ENCODE measurements around the gene COBLL1.

The COBLL1 gene

GRCh38 chr2:164756773-164757172 lies 84.8 kb downstream of the COBLL1 start:
- TF ChIP-seq POU2F2 (IDR thresholded peaks at IDR 0.05; ENCODE audit: low read depth, low read length) (no peak), PAX5 (IDR thresholded peaks at IDR 0.05; ENCODE audit: insufficient read depth, low read length, severe bottlenecking) (no peak), SPI1 (IDR thresholded peaks at IDR 0.05; ENCODE audit: low read depth, low read length) (no peak), TAF1 (IDR thresholded peaks at IDR 0.05; ENCODE audit: low read depth, low read length) (no peak), POLR2A (IDR thresholded peaks at IDR 0.05; ENCODE audit: low read depth, low read length) (no peak), POLR2AphosphoS5 (IDR thresholded peaks at IDR 0.05; ENCODE audit: low read depth, low read length) (no peak)
- no peak for FAIRE-seq
- DNase-seq (ENCODE audit: insufficient read length, low spot score) = no peak

GRCh38 chr2:164755952-164756351 lies 85.7 kb downstream of the COBLL1 start:
- no peak for FAIRE-seq
- DNase-seq (ENCODE audit: insufficient read length, low spot score) = no peak
- TF ChIP-seq POLR2A (IDR thresholded peaks at IDR 0.05; ENCODE audit: low read depth, low read length) (no peak), SPI1 (IDR thresholded peaks at IDR 0.05; ENCODE audit: low read depth, low read length) (no peak), POU2F2 (IDR thresholded peaks at IDR 0.05; ENCODE audit: low read depth, low read length) (no peak), PAX5 (IDR thresholded peaks at IDR 0.05; ENCODE audit: insufficient read depth, low read length, severe bottlenecking) (no peak), POLR2AphosphoS5 (IDR thresholded peaks at IDR 0.05; ENCODE audit: low read depth, low read length) (no peak), TAF1 (IDR thresholded peaks at IDR 0.05; ENCODE audit: low read depth, low read length) (no peak)

GRCh38 chr2:164754157-164755093 lies 87.2 kb downstream of the COBLL1 start:
- TF ChIP-seq SPI1 (IDR thresholded peaks at IDR 0.05; ENCODE audit: low read depth, low read length) (no peak), POLR2A (IDR thresholded peaks at IDR 0.05; ENCODE audit: low read depth, low read length) (no peak), POU2F2 (IDR thresholded peaks at IDR 0.05; ENCODE audit: low read depth, low read length) (no peak), POLR2AphosphoS5 (IDR thresholded peaks at IDR 0.05; ENCODE audit: low read depth, low read length) (no peak), PAX5 (IDR thresholded peaks at IDR 0.05; ENCODE audit: insufficient read depth, low read length, severe bottlenecking) (no peak), TAF1 (IDR thresholded peaks at IDR 0.05; ENCODE audit: low read depth, low read length) (no peak)
- FAIRE-seq (no peak), DNase-seq (ENCODE audit: insufficient read length, low spot score) (no peak)

- TF ChIP-seq SPI1 (IDR thresholded peaks at IDR 0.05; ENCODE audit: low read depth, low read length) (no peak), POU2F2 (IDR thresholded peaks at IDR 0.05; ENCODE audit: low read depth, low read length) (no peak), POLR2AphosphoS5 (IDR thresholded peaks at IDR 0.05; ENCODE audit: low read depth, low read length) (no peak), POLR2A (IDR thresholded peaks at IDR 0.05; ENCODE audit: low read depth, low read length) (no peak), PAX5 (IDR thresholded peaks at IDR 0.05; ENCODE audit: insufficient read depth, low read length, severe bottlenecking) (no peak)
- no peak for FAIRE-seq
These were observed 88.7 kb downstream of the COBLL1 start for GRCh38 chr2:164752956-164753355.

GRCh38 chr2:164747783-164748433 lies 93.7 kb downstream of the COBLL1 start:
- DNase-seq (ENCODE audit: insufficient read length, low spot score) (no peak), FAIRE-seq (no peak)
- TF ChIP-seq PAX5 (IDR thresholded peaks at IDR 0.05; ENCODE audit: insufficient read depth, low read length, severe bottlenecking) (no peak), SPI1 (IDR thresholded peaks at IDR 0.05; ENCODE audit: low read depth, low read length) (no peak), POU2F2 (IDR thresholded peaks at IDR 0.05; ENCODE audit: low read depth, low read length) (no peak), POLR2A (IDR thresholded peaks at IDR 0.05; ENCODE audit: low read depth, low read length) (no peak), TAF1 (IDR thresholded peaks at IDR 0.05; ENCODE audit: low read depth, low read length) (no peak), POLR2AphosphoS5 (IDR thresholded peaks at IDR 0.05; ENCODE audit: low read depth, low read length) (no peak)

More at GRCh38 chr2:164752956-164753355, 88.7 kb downstream of the COBLL1 start:
- DNase-seq (ENCODE audit: insufficient read length, low spot score) = no peak

GRCh38 chr2:164747140-164747539 lies 94.5 kb downstream of the COBLL1 start:
- TF ChIP-seq PAX5 (IDR thresholded peaks at IDR 0.05; ENCODE audit: insufficient read depth, low read length, severe bottlenecking) (no peak), TAF1 (IDR thresholded peaks at IDR 0.05; ENCODE audit: low read depth, low read length) (no peak), POU2F2 (IDR thresholded peaks at IDR 0.05; ENCODE audit: low read depth, low read length) (no peak), SPI1 (IDR thresholded peaks at IDR 0.05; ENCODE audit: low read depth, low read length) (no peak), POLR2AphosphoS5 (IDR thresholded peaks at IDR 0.05; ENCODE audit: low read depth, low read length) (no peak), POLR2A (IDR thresholded peaks at IDR 0.05; ENCODE audit: low read depth, low read length) (no peak)
- FAIRE-seq = no peak

GRCh38 chr2:164746713-164747112 lies 94.9 kb downstream of the COBLL1 start:
- FAIRE-seq = no peak
- DNase-seq (ENCODE audit: insufficient read length, low spot score) = no peak
- TF ChIP-seq PAX5 (IDR thresholded peaks at IDR 0.05; ENCODE audit: insufficient read depth, low read length, severe bottlenecking) = no peak
- TF ChIP-seq SPI1 (IDR thresholded peaks at IDR 0.05; ENCODE audit: low read depth, low read length) = no peak
- TF ChIP-seq POLR2AphosphoS5 (IDR thresholded peaks at IDR 0.05; ENCODE audit: low read depth, low read length) = no peak
- TF ChIP-seq POU2F2 (IDR thresholded peaks at IDR 0.05; ENCODE audit: low read depth, low read length) = no peak
- TF ChIP-seq TAF1 (IDR thresholded peaks at IDR 0.05; ENCODE audit: low read depth, low read length) = no peak
- TF ChIP-seq POLR2A (IDR thresholded peaks at IDR 0.05; ENCODE audit: low read depth, low read length) = no peak

More at GRCh38 chr2:164747140-164747539, 94.5 kb downstream of the COBLL1 start:
- no peak for DNase-seq (ENCODE audit: insufficient read length, low spot score)

GRCh38 chr2:164745012-164745797 lies 96.4 kb downstream of the COBLL1 start:
- FAIRE-seq (no peak), DNase-seq (ENCODE audit: insufficient read length, low spot score) (no peak)
- TF ChIP-seq POU2F2 (IDR thresholded peaks at IDR 0.05; ENCODE audit: low read depth, low read length) (no peak), POLR2AphosphoS5 (IDR thresholded peaks at IDR 0.05; ENCODE audit: low read depth, low read length) (no peak), SPI1 (IDR thresholded peaks at IDR 0.05; ENCODE audit: low read depth, low read length) (no peak), PAX5 (IDR thresholded peaks at IDR 0.05; ENCODE audit: insufficient read depth, low read length, severe bottlenecking) (no peak), POLR2A (IDR thresholded peaks at IDR 0.05; ENCODE audit: low read depth, low read length) (no peak)
